Subcutaneous abdominal adipose tissue (tissue), 5 donors: ENCODE measurements around the gene ABCC2.
"Not testable (repeated sequence)": the region's sequence is repeated elsewhere in the genome, so short reads cannot be mapped to it uniquely, and the experiment has no call there.

Experiments used
- H3K27ac ChIP-seq: one replicate; pipeline ENCODE4 v1.7.0; 2013; ENCODE audit warnings: low read depth, mild to moderate bottlenecking, inconsistent platforms, low read length, moderate library complexity
- H3K27me3 ChIP-seq, 5 donors: one replicate each; pipeline ENCODE4 v1.7.0; 2013; ENCODE audit warnings: low read length in 5 of 5, inconsistent platforms in 1 of 5; ENCODE audit not compliant: control insufficient read depth in 5 of 5, insufficient read depth in 4 of 5
- H3K36me3 ChIP-seq, 5 donors: one replicate each; pipeline ENCODE4 v1.7.0; 2013; ENCODE audit warnings: low read length in 5 of 5; ENCODE audit not compliant: control insufficient read depth in 5 of 5, insufficient read depth in 5 of 5
- H3K4me1 ChIP-seq, 5 donors: one replicate each; pipeline ENCODE4 v1.7.0; 2013; ENCODE audit warnings: low read length in 5 of 5, mild to moderate bottlenecking in 3 of 5, moderate library complexity in 1 of 5; ENCODE audit not compliant: control insufficient read depth in 5 of 5, insufficient read depth in 5 of 5
- H3K4me3 ChIP-seq, 5 donors: one replicate each; pipeline ENCODE4 v1.7.0; 2013; ENCODE audit warnings: low read length in 5 of 5, low read depth in 1 of 5
- H3K9ac ChIP-seq, 5 donors: one replicate each; pipeline ENCODE4 v1.7.0; 2013; ENCODE audit warnings: low read length in 5 of 5, mild to moderate bottlenecking in 4 of 5, moderate library complexity in 3 of 5
- H3K9me3 ChIP-seq, 5 donors: one replicate each; pipeline ENCODE4 v1.7.0; 2013; ENCODE audit warnings: low read length in 5 of 5; ENCODE audit not compliant: control insufficient read depth in 5 of 5
- donor health status: healthy.
- donor health status: healthy.
- donor health status: healthy.
- donor health status: healthy.
- donor health status: healthy.

Gene ABCC2

GRCh38 chr10:99873846-99874245, 91.4 kb downstream of the ABCC2 start:
- H3K27ac ChIP-seq, result no peak overlapping the region
- no peak overlapping the region for H3K9ac ChIP-seq
- H3K36me3 ChIP-seq, result peaks cover 4 to 44% (median 33%) of the 10 kb centered on the region in 5 donors
- H3K27me3 ChIP-seq, result peaks cover 0 to 7% (median 4%) of the 10 kb centered on the region in 5 donors
- H3K4me1 ChIP-seq, result no peaks in the 10 kb centered on the region
- H3K4me3 ChIP-seq, result no peak overlapping the region
- no peaks in the 10 kb centered on the region for H3K9me3 ChIP-seq

GRCh38 chr10:99874341-99875085, 92.1 kb downstream of the ABCC2 start:
- peaks cover 0 to 4% (median 2%) of the 10 kb centered on the region in 5 donors for H3K27me3 ChIP-seq
- H3K36me3 ChIP-seq, result peaks cover 4 to 50% (median 38%) of the 10 kb centered on the region in 5 donors
- H3K4me3 ChIP-seq, result no peak overlapping the region
- H3K27ac ChIP-seq, result no peak overlapping the region
- no peaks in the 10 kb centered on the region for H3K9me3 ChIP-seq
- H3K9ac ChIP-seq, result no peak overlapping the region
- no peaks in the 10 kb centered on the region for H3K4me1 ChIP-seq

- peaks cover 4 to 59% (median 48%) of the 10 kb centered on the region in 5 donors for H3K36me3 ChIP-seq
- H3K27ac ChIP-seq, result no peak overlapping the region
- H3K9me3 ChIP-seq, result no peaks in the 10 kb centered on the region
- no peak overlapping the region for H3K9ac ChIP-seq
- H3K4me1 ChIP-seq, result no peaks in the 10 kb centered on the region
- H3K27me3 ChIP-seq, result no peaks in the 10 kb centered on the region
- no peak overlapping the region for H3K4me3 ChIP-seq
Observed at GRCh38 chr10:99875473-99875872, 93.0 kb downstream of the ABCC2 start.

GRCh38 chr10:99880080-99880835, 97.8 kb downstream of the ABCC2 start:
- no peak overlapping the region for H3K9ac ChIP-seq
- H3K27ac ChIP-seq, result no peak overlapping the region
- no peaks in the 10 kb centered on the region for H3K9me3 ChIP-seq
- peaks cover 12 to 97% (median 87%) of the 10 kb centered on the region in 5 donors for H3K36me3 ChIP-seq
- H3K4me1 ChIP-seq, result no peaks in the 10 kb centered on the region
- no peaks in the 10 kb centered on the region for H3K27me3 ChIP-seq
- H3K4me3 ChIP-seq, result no peak overlapping the region

GRCh38 chr10:99881371-99881770, 98.9 kb downstream of the ABCC2 start:
- Histone ChIP-seq H3K27me3 (no peaks in the 10 kb centered on the region), H3K4me1 (no peaks in the 10 kb centered on the region), H3K36me3 (peaks cover 8 to 98% (median 91%) of the 10 kb centered on the region in 5 donors), H3K9ac (no peak overlapping the region), H3K9me3 (no peaks in the 10 kb centered on the region), H3K27ac (no peak overlapping the region), H3K4me3 (no peak overlapping the region)

GRCh38 chr10:99883523-99883922, 101.1 kb downstream of the ABCC2 start:
- Histone ChIP-seq H3K9me3 (no peaks in the 10 kb centered on the region), H3K27ac (no peak overlapping the region), H3K27me3 (no peaks in the 10 kb centered on the region), H3K9ac (no peak overlapping the region), H3K4me1 (no peaks in the 10 kb centered on the region), H3K36me3 (peaks cover 8 to 92% (median 80%) of the 10 kb centered on the region in 5 donors), H3K4me3 (no peak overlapping the region)

- H3K4me3 ChIP-seq, result no peak overlapping the region
- peaks cover 11 to 70% (median 52%) of the 10 kb centered on the region in 5 donors for H3K36me3 ChIP-seq
- no peak overlapping the region for H3K9ac ChIP-seq
- no peaks in the 10 kb centered on the region for H3K27me3 ChIP-seq
- no peaks in the 10 kb centered on the region for H3K4me1 ChIP-seq
- H3K27ac ChIP-seq, result no peak overlapping the region
- H3K9me3 ChIP-seq, result no peaks in the 10 kb centered on the region
Observed at GRCh38 chr10:99888622-99889021, 106.2 kb downstream of the ABCC2 start.

- Histone ChIP-seq H3K9ac (no peak overlapping the region), H3K4me1 (no peaks in the 10 kb centered on the region), H3K27me3 (no peaks in the 10 kb centered on the region), H3K4me3 (no peak overlapping the region), H3K9me3 (no peaks in the 10 kb centered on the region), H3K36me3 (peaks cover 39 to 80% (median 59%) of the 10 kb centered on the region in 5 donors), H3K27ac (no peak overlapping the region)
Observed at GRCh38 chr10:99894613-99895012, 112.2 kb downstream of the ABCC2 start.

GRCh38 chr10:99895066-99895465, 112.6 kb downstream of the ABCC2 start:
- not testable (repeated sequence) for H3K4me3 ChIP-seq, H3K27me3 ChIP-seq, H3K9me3 ChIP-seq, H3K4me1 ChIP-seq, H3K9ac ChIP-seq, H3K27ac ChIP-seq
- peaks cover 39 to 80% (median 59%) of the 10 kb centered on the region in 5 donors for H3K36me3 ChIP-seq

- H3K4me3 ChIP-seq, result no peak overlapping the region
- H3K9me3 ChIP-seq, result no peaks in the 10 kb centered on the region
- no peak overlapping the region for H3K9ac ChIP-seq
- H3K36me3 ChIP-seq, result peaks cover 36 to 73% (median 61%) of the 10 kb centered on the region in 5 donors
- H3K27me3 ChIP-seq, result no peaks in the 10 kb centered on the region
- H3K4me1 ChIP-seq, result no peaks in the 10 kb centered on the region
- H3K27ac ChIP-seq, result no peak overlapping the region
Observed at GRCh38 chr10:99895867-99896266, 113.4 kb downstream of the ABCC2 start.
